WERI-Rb-1 (cell line): ENCODE results near the gene CUEDC1.

Experiments used
- DNase-seq: peaks from one replicate; pipeline ENCODE4 v3.0.0-alpha.2; 2020
- H3K27ac ChIP-seq: fragments of 250-450 bp; sonication (Bioruptor Pico); 2 replicates; pipeline ENCODE4 v1.5.1; 2020; ENCODE audit warnings: mild to moderate bottlenecking, moderate library complexity
- H3K27me3 ChIP-seq: fragments of 250-450 bp; sonication (Bioruptor Pico); 2 replicates; pipeline ENCODE4 v1.5.1; 2021; ENCODE audit warnings: mild to moderate bottlenecking, low read depth, moderate library complexity; ENCODE audit not compliant: insufficient read depth, severe bottlenecking
- H3K36me3 ChIP-seq: fragments of 250-450 bp; sonication (Bioruptor Pico); 2 replicates; pipeline ENCODE4 v1.5.1; 2020; ENCODE audit warnings: mild to moderate bottlenecking, moderate library complexity
- H3K4me3 ChIP-seq: 2 replicates; pipeline ENCODE4 v1.5.1; 2011; ENCODE audit warnings: low read depth, mild to moderate bottlenecking, control low read depth, low read length
- H3K9me3 ChIP-seq: fragments of 250-450 bp; sonication (Bioruptor Pico); 2 replicates; pipeline ENCODE4 v1.5.1; 2021; ENCODE audit warnings: mild to moderate bottlenecking, moderate library complexity; ENCODE audit not compliant: severe bottlenecking
- CTCF ChIP-seq: IDR thresholded peaks from 2 replicates; pipeline ENCODE4 v1.5.1; 2011; ENCODE audit warnings: low read depth, mild to moderate bottlenecking, control low read depth, inconsistent platforms, low read length

Gene CUEDC1

GRCh38 chr17:57920916-57921703 lies 34.1 kb downstream of the CUEDC1 start:
- Histone ChIP-seq H3K9me3 (no peaks in the 10 kb centered on the region), H3K27ac (peak overlapping the region; percentile 4; the same call in 1 of the 2 replicates), H3K27me3 (no peaks in the 10 kb centered on the region), H3K36me3 (no peaks in the 10 kb centered on the region; the same call in 1 of the 2 replicates), H3K4me3 (no peak overlapping the region)
- no peak for TF ChIP-seq CTCF
- DNase-seq = no peak

GRCh38 chr17:57919918-57920317 lies 35.3 kb downstream of the CUEDC1 start:
- H3K9me3 ChIP-seq = no peaks in the 10 kb centered on the region
- no peaks in the 10 kb centered on the region for H3K27me3 ChIP-seq
- H3K4me3 ChIP-seq = no peak overlapping the region
- TF ChIP-seq CTCF = no peak
- H3K27ac ChIP-seq = no peak overlapping the region; the same call in 1 of the 2 replicates
- no peak for DNase-seq
- H3K36me3 ChIP-seq = no peaks in the 10 kb centered on the region; the same call in 1 of the 2 replicates

- no peaks in the 10 kb centered on the region; the same call in 1 of the 2 replicates for H3K36me3 ChIP-seq
- H3K4me3 ChIP-seq = no peak overlapping the region
- no peaks in the 10 kb centered on the region for H3K9me3 ChIP-seq
- TF ChIP-seq CTCF = no peak
- DNase-seq = no peak
- peak overlapping the region; percentile 39 for H3K27ac ChIP-seq
- H3K27me3 ChIP-seq = no peaks in the 10 kb centered on the region
Observed at GRCh38 chr17:57918017-57918895, 37.0 kb downstream of the CUEDC1 start.

GRCh38 chr17:57916925-57917858 lies 38.0 kb downstream of the CUEDC1 start:
- no peaks in the 10 kb centered on the region for H3K9me3 ChIP-seq
- no peaks in the 10 kb centered on the region for H3K27me3 ChIP-seq
- H3K4me3 ChIP-seq = no peak overlapping the region
- H3K36me3 ChIP-seq = no peaks in the 10 kb centered on the region; the same call in 1 of the 2 replicates
- peak; percentile 58 for TF ChIP-seq CTCF
- DNase-seq = peak; percentile 53
- peak overlapping the region; percentile 39 for H3K27ac ChIP-seq
